ENCODE results near the gene PRADC1. TPM values are rescaled to one million over a fixed set of nuclear protein-coding genes. Genes with fewer than 3 reads are reported as not detected.

PRADC1 gene
- total and polyA plus RNA-seq, 2 donors (not counting 3 experiments of a cell fraction or from before 2014, with no cell fraction given): 19.6 to 32.7 TPM

DNA sequence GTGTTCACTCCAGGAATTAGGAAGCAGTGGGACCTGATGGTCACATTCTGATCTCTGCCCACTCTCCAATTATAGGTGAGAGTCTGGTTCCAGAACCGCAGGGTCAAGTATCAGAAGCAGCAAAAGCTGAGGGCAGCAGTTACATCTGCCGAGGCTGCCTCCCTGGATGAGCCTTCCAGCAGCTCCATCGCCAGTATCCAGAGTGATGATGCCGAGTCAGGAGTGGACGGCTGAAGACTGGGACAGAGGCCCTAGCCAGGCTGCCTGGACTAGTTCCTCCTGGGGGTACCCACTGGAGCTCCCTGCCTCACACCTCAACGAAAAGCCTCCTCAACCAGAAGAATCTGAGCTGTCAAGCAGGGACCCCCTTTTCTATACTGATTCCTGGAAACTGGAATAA is 22.3 kb downstream of the PRADC1 start:
- TF ChIP-seq JUN (IDR thresholded peaks at IDR 0.05; ENCODE audit: borderline replicate concordance, insufficient read depth, insufficient read length, low read depth) (no peak), GATA2 (IDR thresholded peaks at IDR 0.05; ENCODE audit: insufficient read depth, insufficient read length, low read depth, low read length) (no peak), POLR2AphosphoS5 (IDR thresholded peaks at IDR 0.05; ENCODE audit: insufficient read depth, low read depth, low read length) (no peak), MYC (IDR thresholded peaks at IDR 0.05; ENCODE audit: low read depth, low read length) (no peak), FOS (IDR thresholded peaks at IDR 0.05; ENCODE audit: borderline replicate concordance, insufficient read depth, low read length) (no peak), POLR2A (IDR thresholded peaks at IDR 0.05; ENCODE audit: low read depth, low read length) (no peak), EZH2 (IDR thresholded peaks at IDR 0.05; ENCODE audit: borderline replicate concordance, low read depth, low read length, severe bottlenecking) (no peak)
- TF ChIP-seq, protein P1, sequence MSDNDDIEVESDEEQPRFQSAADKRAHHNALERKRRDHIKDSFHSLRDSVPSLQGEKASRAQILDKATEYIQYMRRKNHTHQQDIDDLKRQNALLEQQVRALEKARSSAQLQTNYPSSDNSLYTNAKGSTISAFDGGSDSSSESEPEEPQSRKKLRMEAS (IDR thresholded peaks at IDR 0.05; ENCODE audit: insufficient read depth, insufficient read length): no peak
- TF ChIP-seq, protein P2, sequence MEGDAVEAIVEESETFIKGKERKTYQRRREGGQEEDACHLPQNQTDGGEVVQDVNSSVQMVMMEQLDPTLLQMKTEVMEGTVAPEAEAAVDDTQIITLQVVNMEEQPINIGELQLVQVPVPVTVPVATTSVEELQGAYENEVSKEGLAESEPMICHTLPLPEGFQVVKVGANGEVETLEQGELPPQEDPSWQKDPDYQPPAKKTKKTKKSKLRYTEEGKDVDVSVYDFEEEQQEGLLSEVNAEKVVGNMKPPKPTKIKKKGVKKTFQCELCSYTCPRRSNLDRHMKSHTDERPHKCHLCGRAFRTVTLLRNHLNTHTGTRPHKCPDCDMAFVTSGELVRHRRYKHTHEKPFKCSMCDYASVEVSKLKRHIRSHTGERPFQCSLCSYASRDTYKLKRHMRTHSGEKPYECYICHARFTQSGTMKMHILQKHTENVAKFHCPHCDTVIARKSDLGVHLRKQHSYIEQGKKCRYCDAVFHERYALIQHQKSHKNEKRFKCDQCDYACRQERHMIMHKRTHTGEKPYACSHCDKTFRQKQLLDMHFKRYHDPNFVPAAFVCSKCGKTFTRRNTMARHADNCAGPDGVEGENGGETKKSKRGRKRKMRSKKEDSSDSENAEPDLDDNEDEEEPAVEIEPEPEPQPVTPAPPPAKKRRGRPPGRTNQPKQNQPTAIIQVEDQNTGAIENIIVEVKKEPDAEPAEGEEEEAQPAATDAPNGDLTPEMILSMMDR (IDR thresholded peaks at IDR 0.05; ENCODE audit: extremely low read depth in 1 of 2, insufficient read depth in 1 of 2, low read depth in 1 of 2, low read length in 2 of 2): no peak
- H4K20me1 ChIP-seq (replicated peaks; ENCODE audit: control insufficient read depth, extremely low read depth, insufficient read depth, low read length): no peaks in the 10 kb centered on the region
- peaks cover 9% of the 10 kb centered on the region for H3K4me1 ChIP-seq (ENCODE audit: control insufficient read depth, extremely low read depth, insufficient read depth, low read length)
- intact Hi-C loops (cut with micrococcal nuclease): no loop called here
- dilution Hi-C loops (cut with MboI; ENCODE audit: extremely low pct_ligation_motif_present, low sequenced_read_pairs): no loop called here
- no peaks in the 10 kb centered on the region for H3K9me3 ChIP-seq (replicated peaks; ENCODE audit: control insufficient read depth, insufficient read depth, low read length)
- POLR2A ChIA-PET: no interaction called here
- no peaks in the 10 kb centered on the region for H3K9me1 ChIP-seq (replicated peaks; ENCODE audit: control insufficient read depth, extremely low read depth, insufficient read depth, low read length)
- no peak for DNase-seq (ENCODE audit: low read depth, low spot score)
- H3K4me2 ChIP-seq (ENCODE audit: insufficient read depth, low read length): no peak overlapping the region
- no peak overlapping the region for H2AFZ ChIP-seq (ENCODE audit: low read depth, low read length)
- BruUV-seq (replicated peaks): no TSS peak
- H3K27me3 ChIP-seq (ENCODE audit: control insufficient read depth in 2 of 2, insufficient read depth in 2 of 2, low read length in 2 of 2): peaks cover 4 to 6% of the 10 kb centered on the region in 2 experiments
- H3K27ac ChIP-seq (ENCODE audit: insufficient read depth, low read depth, low read length): no peak overlapping the region
- no peak overlapping the region for H3K4me3 ChIP-seq (replicated peaks in 1 of 3; ENCODE audit: insufficient read depth in 1 of 3, low read depth in 1 of 3, low read length in 3 of 3)
- no peaks in the 10 kb centered on the region for H3K36me3 ChIP-seq (ENCODE audit: control insufficient read depth in 2 of 2, extremely low read depth in 1 of 2, insufficient read depth in 2 of 2, low read length in 2 of 2)
- no peak for FAIRE-seq
- no peak overlapping the region for H3K9ac ChIP-seq (replicated peaks; ENCODE audit: extremely low read depth, insufficient read depth, low read length)
- CTCF ChIA-PET: interaction anchor here (1.0 to 4.2 kb wide), 3 partner anchors 34 to 323 kb away, joined by 3 to 78 read pairs (median 17); no protein-coding TSS in a partner anchor
- peaks cover 13% of the 10 kb centered on the region for H3K79me2 ChIP-seq (ENCODE audit: control insufficient read depth, insufficient read depth, low read length)
